Activated CD4-positive, CD25-positive, alpha-beta regulatory T cell (primary cell): Measurements from ENCODE around the gene PPHLN1.

Experiments used
- DNase-seq, 4 experiments: peaks; one replicate each; lab custom pipeline; 2025; lab: John Stamatoyannopoulos, UW

The PPHLN1 gene

DNA sequence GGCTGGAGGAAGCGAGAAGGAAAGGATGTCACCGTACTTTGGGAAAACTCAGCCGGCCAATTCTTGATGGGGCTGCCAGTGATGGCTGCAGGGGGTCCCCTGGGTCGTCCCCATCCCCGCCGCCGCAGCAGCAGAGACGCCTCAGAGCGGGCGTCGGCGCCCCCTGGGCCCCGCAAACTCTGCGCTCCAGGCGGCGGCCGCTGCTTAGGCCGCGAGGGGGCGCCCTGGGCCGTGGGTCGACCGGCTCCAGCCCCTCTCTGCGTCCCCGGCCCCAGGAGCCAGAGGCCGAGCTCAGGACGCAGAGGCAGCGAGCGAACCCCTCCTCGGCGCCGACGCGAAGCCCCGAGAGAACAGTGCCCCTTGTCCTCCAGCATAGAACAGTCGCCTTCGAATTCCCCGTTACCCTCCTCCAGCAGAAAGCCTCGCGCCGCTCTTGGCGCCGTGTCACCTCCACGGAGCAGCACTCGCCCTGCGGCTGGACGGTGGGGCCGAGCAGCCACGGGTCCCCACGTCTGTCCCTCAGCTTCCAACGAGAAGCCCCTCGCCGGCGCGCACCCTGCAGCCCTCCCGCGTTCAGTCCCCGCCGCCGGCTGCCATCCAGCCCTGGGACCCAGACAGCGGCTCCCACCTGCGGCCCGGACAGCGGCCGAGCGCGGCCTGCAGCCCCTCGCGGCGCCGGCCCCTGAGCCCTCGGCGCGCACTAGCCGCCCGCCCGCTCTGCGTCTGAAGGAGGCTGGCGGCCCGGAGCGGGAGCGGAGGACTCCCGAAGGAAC lies 157.0 kb downstream of the PPHLN1 start:
- peak; percentile 7 to 28 (median 24) for DNase-seq

- no peak for DNase-seq
Measured at GRCh38 chr12:42483521-42483790, 157.5 kb downstream of the PPHLN1 start.

DNA sequence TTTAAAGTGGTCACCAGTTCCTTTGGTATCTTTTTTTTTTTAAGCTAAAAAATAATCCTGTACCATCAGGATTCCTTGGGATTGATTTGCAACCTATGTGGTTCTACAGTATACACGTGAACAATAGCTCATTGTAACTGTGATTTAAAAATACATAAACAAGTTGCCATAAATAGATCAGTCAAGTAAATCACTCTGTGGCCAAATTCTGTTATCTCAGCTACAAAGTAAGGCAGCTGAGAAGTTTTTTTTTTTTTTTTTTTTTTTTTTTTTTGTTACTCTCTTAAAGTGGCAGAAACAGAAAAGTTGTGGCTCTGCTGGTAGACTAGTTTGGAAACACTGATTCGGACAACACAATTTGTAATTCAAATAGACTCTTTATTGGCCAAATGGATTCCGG lies 159.0 kb downstream of the PPHLN1 start:
- DNase-seq, result no peak

DNA sequence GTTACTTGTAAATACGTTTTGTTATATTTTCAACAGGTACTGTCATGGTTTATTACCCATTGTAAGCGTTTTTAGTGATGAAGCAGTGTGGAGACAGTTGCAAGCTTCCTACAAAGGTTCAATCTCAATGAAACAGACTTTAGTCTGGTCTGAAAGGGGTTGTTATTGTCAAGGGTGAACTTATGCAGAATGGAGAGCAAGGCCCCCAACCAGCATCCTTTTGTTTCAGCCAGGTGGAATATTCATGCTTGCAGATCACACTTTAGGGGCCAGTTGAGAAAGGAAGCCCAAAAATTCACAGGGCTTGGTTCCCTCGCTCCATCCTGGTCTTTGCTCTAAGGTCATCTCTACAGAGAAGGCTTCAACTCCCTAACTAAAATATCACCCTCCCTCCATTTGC lies 159.9 kb downstream of the PPHLN1 start:
- no peak for DNase-seq

- no peak for DNase-seq
Measured at GRCh38 chr12:42486407-42486806, 160.4 kb downstream of the PPHLN1 start.

GRCh38 chr12:42490261-42490842 lies 164.4 kb downstream of the PPHLN1 start:
- DNase-seq, result no peak
